Neural cell (in vitro differentiated cells): Measurements from ENCODE around the gene LRP1-AS.

Source experiments
- CTCF ChIP-seq: fragments of 450-650 bp; IDR thresholded peaks from 2 replicates; pipeline ENCODE4 v1.5.1; 2014; ENCODE audit warnings: antibody characterized with exemption, mild to moderate bottlenecking, moderate library complexity; ENCODE audit not compliant: poor library complexity, severe bottlenecking
- EP300 ChIP-seq: fragments of 450-650 bp; conservative IDR thresholded peaks from 2 replicates; pipeline ENCODE4 v1.6.1; 2014; ENCODE audit warnings: antibody characterized with exemption, mild to moderate bottlenecking, moderate library complexity; ENCODE audit not compliant: poor library complexity, severe bottlenecking
- EZH2 ChIP-seq: fragments of 200-600, 300-800 bp; shearing (Covaris generic), sonication (generic); IDR thresholded peaks from 2 replicates; pipeline ENCODE4 v1.6.1; 2014; ENCODE audit warnings: antibody characterized with exemption, low read length, borderline replicate concordance, mild to moderate bottlenecking; ENCODE audit not compliant: insufficient read depth, poor library complexity, severe bottlenecking
- MXI1 ChIP-seq: fragments of 450-650 bp; conservative IDR thresholded peaks from 2 replicates; pipeline ENCODE4 v1.6.1; 2014; ENCODE audit warnings: antibody characterized with exemption, mild to moderate bottlenecking; ENCODE audit not compliant: poor library complexity, severe bottlenecking
- POLR2AphosphoS5 ChIP-seq: IDR thresholded peaks from 2 replicates; pipeline ENCODE4 v1.6.1; 2012
- RAD21 ChIP-seq: fragments of 450-650 bp; conservative IDR thresholded peaks from 2 replicates; pipeline ENCODE4 v1.6.1; 2014; ENCODE audit warnings: antibody characterized with exemption, mild to moderate bottlenecking, moderate library complexity
- REST ChIP-seq: IDR thresholded peaks from 2 replicates; pipeline ENCODE4 v1.6.1; 2012; ENCODE audit warnings: borderline replicate concordance
- SMC3 ChIP-seq: fragments of 450-650 bp; conservative IDR thresholded peaks from 2 replicates; pipeline ENCODE4 v1.6.1; 2014; ENCODE audit warnings: antibody characterized with exemption, mild to moderate bottlenecking, moderate library complexity; ENCODE audit not compliant: poor library complexity
- TAF1 ChIP-seq: IDR thresholded peaks from 2 replicates; pipeline ENCODE4 v1.6.1; 2012; ENCODE audit warnings: low read depth

- TF ChIP-seq CTCF (no peak), RAD21 (no peak), SMC3 (no peak), POLR2AphosphoS5 (no peak), EP300 (no peak), MXI1 (no peak), EZH2 (no peak), REST (no peak), TAF1 (no peak)
Observed at GRCh38 chr12:57099047-57099714, 48.2 kb downstream of the LRP1-AS start.
